HG02588 (cell line): ENCODE measurements around the gene BEST2.
"Not testable (repeated sequence)": the region's sequence is repeated elsewhere in the genome, so short reads cannot be mapped to it uniquely, and the experiment has no call there.

Experiments used
- ATAC-seq: cut with Tn5 transposase; IDR thresholded peaks from one replicate; pipeline ENCODE4 v1.9.1; 2021; ENCODE audit warnings: mild to moderate bottlenecking, moderate library complexity; ENCODE audit not compliant: unreplicated experiment

The BEST2 gene

GRCh38 chr19:12751635-12752034 is at the start of gene BEST2:
BEST2 (plus strand) TSS chr19:12751791; CDS start chr19:12752593, 802 bp downstream.
- ATAC-seq, result no peak

- no peak for ATAC-seq
Measured at GRCh38 chr19:12703046-12703445, 48.5 kb upstream of the BEST2 start.

GRCh38 chr19:12705169-12705568 is 46.4 kb upstream of the BEST2 start:
- no peak for ATAC-seq

DNA sequence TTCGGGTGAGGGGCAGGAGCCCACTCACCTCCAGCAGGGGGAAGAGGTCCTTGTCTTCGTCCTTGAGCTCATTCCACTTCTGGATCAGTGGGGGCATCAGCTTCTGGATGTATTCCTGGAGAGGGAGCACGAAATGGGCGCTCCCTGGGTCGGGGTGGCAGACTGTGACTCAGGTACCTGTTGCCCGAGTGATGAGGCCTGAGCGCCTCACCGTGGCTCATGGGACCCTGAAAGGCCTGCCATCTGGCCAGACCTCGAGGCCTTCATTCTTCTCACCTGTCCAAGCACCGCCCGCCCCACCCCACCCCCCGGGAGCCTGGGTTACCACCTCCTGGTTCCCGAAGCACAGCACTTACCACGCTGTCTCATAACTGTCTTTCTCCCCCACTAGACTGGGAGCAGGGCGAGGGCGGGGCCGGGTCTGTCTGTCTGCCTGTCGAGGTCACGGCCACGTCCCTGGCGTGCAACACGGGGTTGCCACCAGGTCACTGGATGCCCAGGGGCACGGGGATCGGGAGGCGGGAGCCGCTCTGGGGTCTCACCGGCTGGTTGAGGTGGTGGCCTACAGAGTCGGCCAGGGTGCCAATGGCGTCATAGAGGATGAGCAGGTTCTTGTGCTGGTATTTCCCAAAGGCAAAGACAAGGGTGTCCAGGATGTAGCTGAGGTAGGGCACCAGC is 45.8 kb upstream of the BEST2 start:
- no peak for ATAC-seq

DNA sequence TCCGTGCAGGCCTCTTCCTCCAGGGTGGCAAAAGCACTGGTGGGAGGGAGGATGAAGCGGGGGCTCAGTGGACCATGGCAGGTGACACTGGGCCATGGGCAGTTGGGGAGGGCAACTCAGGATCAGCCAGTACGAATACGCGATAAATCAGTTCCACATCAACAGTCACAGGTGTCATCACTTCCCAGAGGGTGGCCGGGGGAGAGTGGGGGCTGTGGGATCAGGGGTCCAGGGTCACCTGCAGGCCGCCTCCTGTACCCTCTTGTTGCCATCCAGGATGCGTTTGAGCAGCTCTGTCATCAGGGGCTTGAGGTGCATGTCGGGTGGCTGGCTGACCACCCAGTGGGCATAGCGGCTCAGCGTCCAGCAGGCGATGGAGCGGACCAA is 45.3 kb upstream of the BEST2 start:
- ATAC-seq, result no peak

- no peak for ATAC-seq
Measured at GRCh38 chr19:12708641-12709040, 43.0 kb upstream of the BEST2 start.

DNA sequence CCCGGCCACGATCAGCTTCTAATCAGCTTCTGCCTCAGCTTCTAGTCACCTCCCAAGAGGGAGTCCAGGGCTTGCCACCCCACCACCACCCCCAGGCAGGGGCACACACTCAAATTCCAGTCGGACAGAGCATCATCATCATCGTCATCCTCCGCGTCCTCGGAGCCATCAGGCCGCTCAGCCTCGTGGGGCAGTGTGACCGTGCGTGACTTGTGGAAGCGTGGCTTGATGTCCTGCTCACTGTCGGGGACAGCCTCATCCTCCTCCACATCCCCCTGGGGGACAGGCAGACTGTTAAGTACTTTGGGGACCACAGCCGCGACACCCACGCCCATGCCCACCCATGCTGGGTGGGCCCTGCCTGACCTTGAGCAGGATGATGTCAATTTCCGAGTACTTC is 40.4 kb upstream of the BEST2 start:
- no peak for ATAC-seq

- ATAC-seq, result not testable (repeated sequence)
Measured at GRCh38 chr19:12712077-12712476, 39.5 kb upstream of the BEST2 start.

- ATAC-seq, result not testable (repeated sequence)
Measured at GRCh38 chr19:12713304-12713703, 38.3 kb upstream of the BEST2 start.

GRCh38 chr19:12715102-12715501 is 36.5 kb upstream of the BEST2 start:
- ATAC-seq, result no peak

DNA sequence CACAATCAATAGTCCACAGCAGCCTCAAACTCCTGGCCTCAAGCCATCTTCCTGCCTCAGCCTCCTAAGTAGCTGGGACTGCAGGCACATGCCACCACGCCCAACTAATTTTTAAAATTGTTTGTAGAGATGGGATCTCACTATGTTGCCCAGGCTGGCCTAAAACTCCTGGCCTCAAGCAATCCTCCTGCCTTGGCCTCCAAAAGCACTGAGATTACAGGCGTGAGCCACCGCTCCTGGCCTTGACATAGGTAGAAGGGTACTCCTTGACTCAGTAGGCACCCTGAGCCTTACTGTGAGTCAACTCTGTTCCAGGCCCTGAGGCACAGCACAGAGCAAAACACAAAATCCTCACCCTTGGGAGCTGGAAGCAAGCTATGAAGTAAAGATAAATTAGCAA is 35.7 kb upstream of the BEST2 start:
- no peak for ATAC-seq

DNA sequence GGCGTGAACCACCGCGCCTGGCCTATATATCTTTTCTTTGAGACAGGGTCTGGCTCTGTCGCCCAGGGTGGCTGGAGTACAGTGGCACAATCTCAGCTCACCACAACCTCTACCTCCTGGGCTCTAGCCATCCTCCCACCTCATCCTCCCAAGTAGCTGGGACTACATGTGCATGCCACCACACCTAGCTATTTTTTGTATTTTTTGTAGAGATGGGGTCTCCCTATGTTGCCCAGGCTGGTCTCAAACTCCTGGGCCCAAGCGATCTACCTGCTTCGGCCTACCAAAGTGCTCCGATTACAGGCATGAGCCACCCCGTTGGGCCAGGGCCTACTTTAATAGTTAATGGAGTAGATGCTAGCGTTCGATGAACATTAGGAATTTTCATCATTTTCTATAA is 31.3 kb upstream of the BEST2 start:
- no peak for ATAC-seq

- no peak for ATAC-seq
Measured at GRCh38 chr19:12720851-12721655, 30.5 kb upstream of the BEST2 start.

- ATAC-seq, result peak; percentile 30
Measured at GRCh38 chr19:12721656-12722565, 29.7 kb upstream of the BEST2 start.

GRCh38 chr19:12722566-12723380 is 28.8 kb upstream of the BEST2 start:
- ATAC-seq, result peak; percentile 71

- no peak for ATAC-seq
Measured at GRCh38 chr19:12723381-12723640, 28.3 kb upstream of the BEST2 start.

GRCh38 chr19:12723641-12724426 is 27.8 kb upstream of the BEST2 start, which contains the start of gene TNPO2:
TNPO2 (minus strand) TSS chr19:12723932; CDS start chr19:12720977, 2,955 bp downstream.
- no peak for ATAC-seq

DNA sequence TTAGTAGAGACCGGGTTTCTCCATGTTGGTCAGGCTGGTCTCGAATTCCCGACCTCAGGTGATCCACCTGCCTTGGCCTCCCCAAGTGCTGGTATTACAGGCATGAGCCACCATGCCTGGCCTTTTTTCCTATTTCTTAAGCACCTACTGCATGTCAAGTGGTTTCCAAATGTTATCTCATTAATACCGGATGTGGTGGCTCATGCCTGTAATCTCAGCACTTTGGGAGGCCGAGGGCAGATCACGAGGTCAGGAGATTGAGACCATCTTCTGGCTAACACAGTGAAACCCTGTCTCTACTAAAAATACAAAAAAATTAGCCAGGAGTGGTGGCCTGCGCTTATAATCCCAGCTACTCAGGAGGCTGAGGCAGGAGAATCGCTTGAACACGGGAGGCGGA is 26.0 kb upstream of the BEST2 start:
- ATAC-seq, result not testable (repeated sequence)

DNA sequence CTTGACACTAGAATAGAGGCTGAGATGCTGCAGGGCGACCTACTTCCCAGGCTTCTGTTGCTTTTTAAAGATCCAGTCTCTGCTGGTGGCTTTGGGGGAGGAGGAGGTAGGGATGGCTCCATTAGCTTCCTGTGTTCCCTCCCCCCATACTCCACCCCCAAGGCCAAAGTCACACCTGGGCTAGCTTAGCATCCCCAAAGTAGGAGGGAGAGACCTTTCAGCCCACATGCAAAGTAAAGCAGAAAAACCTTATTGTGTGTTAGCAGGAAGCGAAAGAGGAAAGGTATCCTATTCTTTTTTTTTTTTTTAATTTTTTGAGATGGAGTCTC is 24.6 kb upstream of the BEST2 start:
- ATAC-seq, result no peak
